Retinal pigment epithelial cell (primary cell): ENCODE results near the gene PDSS1.
A peak's percentile ranks its signal among the peaks of the same experiment; 100 is the strongest.
"Not testable (repeated sequence)": the region's sequence is repeated elsewhere in the genome, so short reads cannot be mapped to it uniquely, and the experiment has no call there.

ENCODE experiments used
- DNase-seq: peaks from one replicate; pipeline ENCODE4 v3.0.0-alpha.2; 2010; ENCODE audit warnings: low read depth
- H3K4me3 ChIP-seq: 2 replicates; pipeline ENCODE4 v1.5.1; 2011; ENCODE audit warnings: mild to moderate bottlenecking, low read length, control low read depth, moderate library complexity
- TF ChIP-seq, protein P1 (sequence below): conservative IDR thresholded peaks from 2 replicates; pipeline ENCODE4 v1.5.1; 2011; ENCODE audit warnings: low read depth, low read length, control low read depth, inconsistent platforms

The PDSS1 gene, protein sequence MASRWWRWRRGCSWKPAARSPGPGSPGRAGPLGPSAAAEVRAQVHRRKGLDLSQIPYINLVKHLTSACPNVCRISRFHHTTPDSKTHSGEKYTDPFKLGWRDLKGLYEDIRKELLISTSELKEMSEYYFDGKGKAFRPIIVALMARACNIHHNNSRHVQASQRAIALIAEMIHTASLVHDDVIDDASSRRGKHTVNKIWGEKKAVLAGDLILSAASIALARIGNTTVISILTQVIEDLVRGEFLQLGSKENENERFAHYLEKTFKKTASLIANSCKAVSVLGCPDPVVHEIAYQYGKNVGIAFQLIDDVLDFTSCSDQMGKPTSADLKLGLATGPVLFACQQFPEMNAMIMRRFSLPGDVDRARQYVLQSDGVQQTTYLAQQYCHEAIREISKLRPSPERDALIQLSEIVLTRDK

DNA sequence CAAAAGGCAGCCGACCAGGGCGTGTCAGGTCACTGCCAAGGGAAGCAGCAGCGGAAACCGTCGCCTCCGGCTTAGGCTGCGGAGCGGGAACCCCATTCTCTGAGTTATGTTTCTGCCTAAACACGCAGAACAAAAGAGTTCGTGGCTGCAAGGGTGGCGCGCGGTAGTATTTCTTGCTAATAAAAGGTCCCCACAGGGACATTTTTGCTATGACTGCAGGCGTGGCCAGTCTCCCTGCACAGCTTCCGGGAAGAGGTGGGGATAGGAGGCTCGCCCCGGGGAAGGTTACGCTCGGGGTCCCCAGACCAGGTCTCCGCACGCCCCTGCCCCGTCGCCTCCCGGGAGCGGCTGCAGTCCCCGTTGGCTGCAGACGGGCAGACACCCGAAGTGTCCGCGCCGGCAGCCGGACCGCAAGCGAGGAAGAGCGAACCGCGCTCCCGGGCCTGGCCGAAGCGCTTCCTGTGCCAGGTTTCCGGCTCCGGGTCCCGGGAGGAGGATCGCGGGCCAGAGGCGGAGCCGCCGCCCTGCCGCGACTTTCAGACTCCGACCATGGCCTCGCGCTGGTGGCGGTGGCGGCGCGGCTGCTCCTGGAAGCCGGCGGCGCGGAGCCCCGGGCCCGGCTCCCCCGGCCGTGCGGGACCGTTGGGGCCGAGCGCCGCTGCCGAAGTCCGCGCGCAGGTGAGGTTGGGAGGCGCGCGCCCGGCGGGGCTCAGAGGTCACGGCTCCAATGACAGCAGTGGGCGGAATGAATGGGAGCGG is at the start of gene PDSS1:
Gene PDSS1, plus strand, starts transcription at position 539 of the 759 bp plus-strand sequence. Its CDS starts 11 bp downstream, at position 550.
- TF ChIP-seq, protein P1, sequence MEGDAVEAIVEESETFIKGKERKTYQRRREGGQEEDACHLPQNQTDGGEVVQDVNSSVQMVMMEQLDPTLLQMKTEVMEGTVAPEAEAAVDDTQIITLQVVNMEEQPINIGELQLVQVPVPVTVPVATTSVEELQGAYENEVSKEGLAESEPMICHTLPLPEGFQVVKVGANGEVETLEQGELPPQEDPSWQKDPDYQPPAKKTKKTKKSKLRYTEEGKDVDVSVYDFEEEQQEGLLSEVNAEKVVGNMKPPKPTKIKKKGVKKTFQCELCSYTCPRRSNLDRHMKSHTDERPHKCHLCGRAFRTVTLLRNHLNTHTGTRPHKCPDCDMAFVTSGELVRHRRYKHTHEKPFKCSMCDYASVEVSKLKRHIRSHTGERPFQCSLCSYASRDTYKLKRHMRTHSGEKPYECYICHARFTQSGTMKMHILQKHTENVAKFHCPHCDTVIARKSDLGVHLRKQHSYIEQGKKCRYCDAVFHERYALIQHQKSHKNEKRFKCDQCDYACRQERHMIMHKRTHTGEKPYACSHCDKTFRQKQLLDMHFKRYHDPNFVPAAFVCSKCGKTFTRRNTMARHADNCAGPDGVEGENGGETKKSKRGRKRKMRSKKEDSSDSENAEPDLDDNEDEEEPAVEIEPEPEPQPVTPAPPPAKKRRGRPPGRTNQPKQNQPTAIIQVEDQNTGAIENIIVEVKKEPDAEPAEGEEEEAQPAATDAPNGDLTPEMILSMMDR: no peak
- DNase-seq: no peak

DNA sequence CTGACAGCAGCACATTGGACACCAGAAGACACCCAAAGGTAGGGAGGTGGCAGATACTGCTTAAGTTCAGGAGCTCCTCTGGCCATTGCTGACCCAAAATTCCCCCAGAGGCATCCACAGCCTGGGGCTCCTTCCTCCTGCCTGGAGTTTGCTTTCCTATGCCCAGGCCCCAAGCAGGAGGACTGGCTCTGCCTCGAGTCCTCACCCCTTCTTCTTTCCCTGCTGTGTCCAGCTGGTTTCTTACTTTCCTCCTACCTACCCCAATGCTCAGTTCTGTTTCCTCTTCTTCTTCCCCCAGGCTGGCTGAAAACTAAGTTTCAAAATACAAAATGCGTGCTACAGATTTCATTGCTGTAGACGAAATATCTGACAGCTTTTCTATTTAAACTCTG is 49.3 kb upstream of the PDSS1 start:
- DNase-seq, H3K4me3 ChIP-seq: not testable (repeated sequence)

More for the DNA sequence above, at the start of gene PDSS1:
- H3K4me3 ChIP-seq: peak within 1 kb of the TSS; percentile 86

DNA sequence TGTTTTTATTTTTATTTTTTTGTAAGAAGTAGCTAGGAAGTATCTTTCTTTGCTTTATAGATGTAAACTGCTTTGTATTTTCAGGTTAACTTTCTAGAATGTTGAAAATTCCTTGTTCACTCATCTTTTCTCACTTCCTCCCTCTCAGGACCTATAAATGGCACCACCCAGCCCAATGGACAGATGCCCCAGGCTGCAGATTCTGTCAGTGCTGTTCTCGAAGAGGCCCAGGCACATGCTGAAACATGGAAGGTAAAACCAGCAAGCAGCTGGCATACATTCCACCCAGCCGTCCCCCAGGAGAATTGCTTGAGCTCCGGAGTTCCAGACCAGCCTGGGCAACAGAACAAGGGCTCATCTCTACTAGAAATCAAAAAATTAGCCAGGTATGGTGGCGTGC is 47.1 kb upstream of the PDSS1 start:
- TF ChIP-seq, protein P1: no peak
- no peak for DNase-seq
- no peak overlapping the region for H3K4me3 ChIP-seq

DNA sequence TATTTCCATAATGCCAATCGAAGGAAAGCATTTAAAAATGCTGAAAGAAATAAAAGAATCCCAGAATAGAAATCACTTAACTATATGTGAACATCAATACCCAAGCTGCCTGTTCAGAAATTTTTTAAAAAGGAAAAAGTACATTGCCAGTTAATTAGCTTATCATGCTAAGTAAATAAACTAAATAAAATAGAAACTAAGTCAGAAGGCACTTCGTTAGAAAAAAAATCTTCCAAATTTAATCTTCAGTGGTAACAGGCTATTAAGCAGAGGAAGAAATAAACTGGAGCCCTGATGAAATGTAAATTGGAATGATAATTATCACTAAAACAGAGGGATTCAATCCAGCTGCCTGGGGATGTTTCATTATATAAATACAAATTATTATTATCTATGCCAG is 46.0 kb upstream of the PDSS1 start:
- DNase-seq, H3K4me3 ChIP-seq: not testable (repeated sequence)

DNA sequence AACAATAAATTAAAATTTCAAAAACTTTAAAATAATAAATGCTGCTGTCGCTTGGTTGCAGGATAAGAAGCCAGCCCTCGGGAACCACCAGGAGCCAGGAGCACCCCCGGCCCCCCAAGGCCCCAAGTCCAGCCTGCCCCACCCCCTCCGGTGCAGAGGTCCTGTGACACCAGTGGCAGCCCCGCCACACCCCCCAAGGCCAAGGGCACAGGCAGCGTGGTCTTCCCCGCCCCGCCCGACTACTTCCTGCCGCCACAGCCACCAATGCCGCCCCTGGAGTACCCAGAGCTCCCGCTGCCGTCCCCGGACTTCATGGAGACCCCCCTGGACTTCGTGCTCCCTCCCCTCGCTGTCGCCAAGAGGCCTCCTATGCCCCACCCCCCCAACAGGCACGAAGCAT is 44.5 kb upstream of the PDSS1 start:
- TF ChIP-seq, protein P1: no peak
- H3K4me3 ChIP-seq: no peak overlapping the region
- no peak for DNase-seq

DNA sequence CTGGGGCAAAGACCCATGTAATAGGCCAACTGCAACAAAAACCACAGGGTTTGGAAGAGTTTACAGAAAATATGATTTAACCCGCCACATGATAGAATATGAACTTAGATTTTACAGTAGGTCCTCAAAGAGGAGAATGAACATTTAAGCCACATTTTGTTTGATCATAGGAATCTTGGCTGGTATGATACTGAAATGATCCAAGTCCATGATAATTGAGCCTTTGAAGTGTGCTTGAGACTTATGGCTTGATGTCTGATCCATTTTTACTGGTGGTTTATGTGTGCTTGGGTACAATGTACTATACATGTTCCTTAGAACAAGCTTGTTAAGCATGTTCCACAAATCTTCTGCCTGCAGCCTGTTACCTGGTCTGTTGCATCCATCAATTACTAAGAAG is 41.8 kb upstream of the PDSS1 start:
- no peak for DNase-seq
- no peak overlapping the region for H3K4me3 ChIP-seq
- TF ChIP-seq, protein P1: no peak

DNA sequence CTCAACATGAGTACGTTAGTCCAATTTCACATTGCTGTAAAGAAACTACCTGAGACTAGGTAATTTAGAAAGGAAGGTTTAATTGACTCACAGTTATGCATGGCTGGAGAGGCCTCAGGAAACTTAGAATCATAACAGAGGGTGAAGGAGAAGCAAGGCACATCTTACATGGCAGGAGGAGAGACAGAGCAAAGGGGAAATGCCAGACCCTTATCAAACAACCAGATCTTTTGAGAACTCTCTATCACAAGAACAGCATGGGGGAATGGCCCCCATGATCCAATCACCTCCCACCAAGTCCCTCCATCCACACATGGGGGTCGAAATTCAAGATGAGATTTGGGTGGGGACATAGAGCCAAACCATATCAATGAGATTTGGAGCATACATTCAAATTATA is 34.6 kb upstream of the PDSS1 start:
- no peak overlapping the region for H3K4me3 ChIP-seq
- TF ChIP-seq, protein P1: no peak
- DNase-seq: no peak
